ENCODE results near the gene WDR4. TPM values are rescaled to one million over a fixed set of nuclear protein-coding genes. Genes with fewer than 3 reads are reported as not detected.

The WDR4 gene
- polyA plus RNA-seq, 1 of the 3 experiments (the other 2 are of a cell fraction) = 26.5 TPM

DNA sequence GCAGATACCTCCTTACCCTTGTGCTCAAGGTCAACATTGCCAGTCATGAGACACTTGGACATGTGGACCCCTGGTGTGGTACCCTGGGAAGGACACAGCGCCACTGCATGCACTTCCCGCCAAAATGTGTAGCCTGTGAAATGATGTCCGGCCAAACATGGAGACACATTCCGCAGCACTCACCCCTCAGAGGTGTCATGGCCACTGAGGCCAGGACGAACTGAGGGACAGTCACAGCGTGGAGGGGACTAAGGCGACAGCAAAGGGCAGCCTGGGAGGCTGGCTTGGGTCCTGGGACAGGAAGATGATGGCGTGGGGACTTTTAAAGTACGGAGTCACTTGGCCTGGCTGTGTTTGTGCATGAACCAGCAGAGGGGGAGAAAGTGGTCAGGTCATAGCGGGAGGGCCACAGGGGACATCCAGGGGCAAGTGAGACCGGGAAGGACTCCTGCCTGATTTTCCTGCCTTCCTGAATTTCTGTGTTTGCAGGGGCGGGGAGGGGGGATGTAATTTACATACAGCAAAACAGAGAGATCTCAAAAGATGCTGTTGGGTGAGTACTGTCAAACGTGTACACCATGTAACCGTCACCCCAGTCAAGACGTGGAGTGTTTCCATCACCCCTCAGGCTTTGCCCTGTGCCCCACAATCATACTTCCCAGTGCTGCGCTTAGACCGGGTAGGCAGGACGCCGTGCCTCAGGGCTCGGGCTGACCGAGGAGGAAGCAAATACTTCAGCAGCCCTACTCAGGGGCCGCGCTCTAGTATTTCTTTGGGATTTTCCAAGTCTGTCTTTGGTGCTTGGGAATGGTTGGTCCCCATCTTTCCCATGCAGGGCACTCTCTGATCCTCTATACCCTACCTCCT, 45.2 kb downstream of the WDR4 start:
- Histone ChIP-seq H3F3A (replicated peaks; ENCODE audit: insufficient read depth) (no peaks in the 10 kb centered on the region), H3K9ac (no peak overlapping the region), H3K4me1 (ENCODE audit: control insufficient read depth in 1 of 2, insufficient read depth in 2 of 2, low read depth in 1 of 2, low read length in 1 of 2) (peaks cover 0 to 9% of the 10 kb centered on the region in 2 experiments; a peak in 1 of 4 replicates), H3K9me2 (no peaks in the 10 kb centered on the region), H4K20me1 (ENCODE audit: insufficient read depth) (no peaks in the 10 kb centered on the region), H3K9me3 (no peaks in the 10 kb centered on the region), H2AFZ (ENCODE audit: low read depth) (no peak overlapping the region), H3K4me2 (no peak overlapping the region), H3K27me3 (ENCODE audit: insufficient read depth) (no peaks in the 10 kb centered on the region), H3K4me3 (ENCODE audit: low read depth in 2 of 2, low read length in 1 of 2) (no peak overlapping the region), H3K36me3 (replicated peaks in 1 of 2; ENCODE audit: control insufficient read depth in 1 of 2, insufficient read depth in 2 of 2, low read length in 1 of 2) (no peaks in the 10 kb centered on the region), H3K27ac (ENCODE audit: low read depth in 2 of 2, low read length in 1 of 2) (no peak overlapping the region), H3K79me2 (ENCODE audit: insufficient read depth) (no peaks in the 10 kb centered on the region)
- TF ChIP-seq NRF1 (IDR thresholded peaks at IDR 0.05; ENCODE audit: low read depth, low read length) = no peak
- TF ChIP-seq, protein P1, sequence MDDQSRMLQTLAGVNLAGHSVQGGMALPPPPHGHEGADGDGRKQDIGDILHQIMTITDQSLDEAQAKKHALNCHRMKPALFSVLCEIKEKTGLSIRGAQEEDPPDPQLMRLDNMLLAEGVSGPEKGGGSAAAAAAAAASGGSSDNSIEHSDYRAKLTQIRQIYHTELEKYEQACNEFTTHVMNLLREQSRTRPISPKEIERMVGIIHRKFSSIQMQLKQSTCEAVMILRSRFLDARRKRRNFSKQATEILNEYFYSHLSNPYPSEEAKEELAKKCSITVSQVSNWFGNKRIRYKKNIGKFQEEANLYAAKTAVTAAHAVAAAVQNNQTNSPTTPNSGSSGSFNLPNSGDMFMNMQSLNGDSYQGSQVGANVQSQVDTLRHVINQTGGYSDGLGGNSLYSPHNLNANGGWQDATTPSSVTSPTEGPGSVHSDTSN (IDR thresholded peaks at IDR 0.05) = no peak
- TF ChIP-seq NFIC (IDR thresholded peaks at IDR 0.05; ENCODE audit: borderline replicate concordance) = no peak
- TF ChIP-seq, protein P2, sequence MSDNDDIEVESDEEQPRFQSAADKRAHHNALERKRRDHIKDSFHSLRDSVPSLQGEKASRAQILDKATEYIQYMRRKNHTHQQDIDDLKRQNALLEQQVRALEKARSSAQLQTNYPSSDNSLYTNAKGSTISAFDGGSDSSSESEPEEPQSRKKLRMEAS (IDR thresholded peaks at IDR 0.05; ENCODE audit: low read depth) = no peak
- TF ChIP-seq RAD21 (IDR thresholded peaks at IDR 0.05; ENCODE audit: low read length) = no peak
- no peak for TF ChIP-seq SIN3A (IDR thresholded peaks at IDR 0.05; ENCODE audit: borderline replicate concordance, low read depth, low read length)
- no peak for TF ChIP-seq CHD2 (IDR thresholded peaks at IDR 0.05; ENCODE audit: low read length, partially characterized antibody)
- TF ChIP-seq MEF2A (IDR thresholded peaks at IDR 0.05; ENCODE audit: borderline replicate concordance, low read depth) = no peak
- TF ChIP-seq, protein P3, sequence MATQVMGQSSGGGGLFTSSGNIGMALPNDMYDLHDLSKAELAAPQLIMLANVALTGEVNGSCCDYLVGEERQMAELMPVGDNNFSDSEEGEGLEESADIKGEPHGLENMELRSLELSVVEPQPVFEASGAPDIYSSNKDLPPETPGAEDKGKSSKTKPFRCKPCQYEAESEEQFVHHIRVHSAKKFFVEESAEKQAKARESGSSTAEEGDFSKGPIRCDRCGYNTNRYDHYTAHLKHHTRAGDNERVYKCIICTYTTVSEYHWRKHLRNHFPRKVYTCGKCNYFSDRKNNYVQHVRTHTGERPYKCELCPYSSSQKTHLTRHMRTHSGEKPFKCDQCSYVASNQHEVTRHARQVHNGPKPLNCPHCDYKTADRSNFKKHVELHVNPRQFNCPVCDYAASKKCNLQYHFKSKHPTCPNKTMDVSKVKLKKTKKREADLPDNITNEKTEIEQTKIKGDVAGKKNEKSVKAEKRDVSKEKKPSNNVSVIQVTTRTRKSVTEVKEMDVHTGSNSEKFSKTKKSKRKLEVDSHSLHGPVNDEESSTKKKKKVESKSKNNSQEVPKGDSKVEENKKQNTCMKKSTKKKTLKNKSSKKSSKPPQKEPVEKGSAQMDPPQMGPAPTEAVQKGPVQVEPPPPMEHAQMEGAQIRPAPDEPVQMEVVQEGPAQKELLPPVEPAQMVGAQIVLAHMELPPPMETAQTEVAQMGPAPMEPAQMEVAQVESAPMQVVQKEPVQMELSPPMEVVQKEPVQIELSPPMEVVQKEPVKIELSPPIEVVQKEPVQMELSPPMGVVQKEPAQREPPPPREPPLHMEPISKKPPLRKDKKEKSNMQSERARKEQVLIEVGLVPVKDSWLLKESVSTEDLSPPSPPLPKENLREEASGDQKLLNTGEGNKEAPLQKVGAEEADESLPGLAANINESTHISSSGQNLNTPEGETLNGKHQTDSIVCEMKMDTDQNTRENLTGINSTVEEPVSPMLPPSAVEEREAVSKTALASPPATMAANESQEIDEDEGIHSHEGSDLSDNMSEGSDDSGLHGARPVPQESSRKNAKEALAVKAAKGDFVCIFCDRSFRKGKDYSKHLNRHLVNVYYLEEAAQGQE (IDR thresholded peaks at IDR 0.05; ENCODE audit: low read depth, low read length) = no peak
- TF ChIP-seq RFX5 (IDR thresholded peaks at IDR 0.05; ENCODE audit: low read length) = no peak
- TF ChIP-seq EP300 (IDR thresholded peaks at IDR 0.05; ENCODE audit: borderline replicate concordance in 1 of 2, low read depth in 1 of 2, low read length in 1 of 2) = no peak
- TF ChIP-seq JUND (IDR thresholded peaks at IDR 0.05) = no peak
- TF ChIP-seq TEAD4 (IDR thresholded peaks at IDR 0.05; ENCODE audit: borderline replicate concordance, insufficient read depth) = no peak
- TF ChIP-seq YY1 (IDR thresholded peaks at IDR 0.05; ENCODE audit: low read depth) = no peak
- TF ChIP-seq, protein P4, sequence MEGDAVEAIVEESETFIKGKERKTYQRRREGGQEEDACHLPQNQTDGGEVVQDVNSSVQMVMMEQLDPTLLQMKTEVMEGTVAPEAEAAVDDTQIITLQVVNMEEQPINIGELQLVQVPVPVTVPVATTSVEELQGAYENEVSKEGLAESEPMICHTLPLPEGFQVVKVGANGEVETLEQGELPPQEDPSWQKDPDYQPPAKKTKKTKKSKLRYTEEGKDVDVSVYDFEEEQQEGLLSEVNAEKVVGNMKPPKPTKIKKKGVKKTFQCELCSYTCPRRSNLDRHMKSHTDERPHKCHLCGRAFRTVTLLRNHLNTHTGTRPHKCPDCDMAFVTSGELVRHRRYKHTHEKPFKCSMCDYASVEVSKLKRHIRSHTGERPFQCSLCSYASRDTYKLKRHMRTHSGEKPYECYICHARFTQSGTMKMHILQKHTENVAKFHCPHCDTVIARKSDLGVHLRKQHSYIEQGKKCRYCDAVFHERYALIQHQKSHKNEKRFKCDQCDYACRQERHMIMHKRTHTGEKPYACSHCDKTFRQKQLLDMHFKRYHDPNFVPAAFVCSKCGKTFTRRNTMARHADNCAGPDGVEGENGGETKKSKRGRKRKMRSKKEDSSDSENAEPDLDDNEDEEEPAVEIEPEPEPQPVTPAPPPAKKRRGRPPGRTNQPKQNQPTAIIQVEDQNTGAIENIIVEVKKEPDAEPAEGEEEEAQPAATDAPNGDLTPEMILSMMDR (IDR thresholded peaks at IDR 0.05) = no peak
- peak; percentile 22 for DNase-seq
- WGBS (ENCODE audit: low lambda C conversion rate) = 70% methylated on average over 22 of the region's 23 CpGs
- POLR2A ChIA-PET = interaction anchor here (0.7 to 1.0 kb wide), 2 partner anchors 219 to 938 kb away, joined by 3 to 4 read pairs; no protein-coding TSS in a partner anchor
- CTCF ChIA-PET = interaction anchor here (0.6 to 1.6 kb wide), 4 partner anchors 241 to 698 kb away, joined by 3 to 11 read pairs (median 4); no protein-coding TSS in a partner anchor
